K562 treated with DMSO at 1 percent for 48 hours (cell line): ENCODE results near the gene TRIM58. TPM values are rescaled to one million over a fixed set of nuclear protein-coding genes. Genes with fewer than 3 reads are reported as not detected.

Source experiments
- total RNA-seq: library from RNA; unstranded; fragments of 300-600 nt; gene quantifications from 2 replicates; pipeline ENCODE4 v1.2.3, GENCODE V29; 2022; ENCODE audit warnings: low replicate concordance; ENCODE audit errors: extremely low read depth

TRIM58 gene
- not detected in 2 replicates for total RNA-seq

GRCh38 chr1:247857069-247857984 is at the start of gene TRIM58:
TRIM58 (plus strand) TSS chr1:247857187; CDS start chr1:247857247, 60 bp downstream.

DNA sequence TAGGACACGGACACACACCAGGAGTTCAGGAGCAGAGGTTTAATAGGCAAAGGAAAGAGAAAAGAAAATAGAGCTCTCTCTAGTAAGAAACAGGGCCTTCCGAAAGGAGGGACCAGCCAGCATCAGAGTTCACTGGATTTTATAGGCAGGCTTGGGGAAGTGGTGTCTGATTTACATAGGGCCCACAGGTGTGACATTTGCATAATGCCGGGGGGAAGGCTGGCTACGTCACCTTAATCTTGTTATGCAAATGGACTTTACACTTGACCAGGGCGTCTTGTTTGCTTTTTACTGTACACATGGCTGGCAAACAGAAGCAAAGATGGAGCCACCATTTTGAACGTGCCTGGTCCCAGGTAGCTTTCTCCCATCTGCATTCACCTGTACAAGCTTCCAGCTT is 33.0 kb upstream of the TRIM58 start, which contains the start of gene OR14A16:
Gene OR14A16 (minus strand): TSS at position 97 of the 400 bp plus-strand sequence. CDS start 8,390 bp downstream, outside the sequence.

DNA sequence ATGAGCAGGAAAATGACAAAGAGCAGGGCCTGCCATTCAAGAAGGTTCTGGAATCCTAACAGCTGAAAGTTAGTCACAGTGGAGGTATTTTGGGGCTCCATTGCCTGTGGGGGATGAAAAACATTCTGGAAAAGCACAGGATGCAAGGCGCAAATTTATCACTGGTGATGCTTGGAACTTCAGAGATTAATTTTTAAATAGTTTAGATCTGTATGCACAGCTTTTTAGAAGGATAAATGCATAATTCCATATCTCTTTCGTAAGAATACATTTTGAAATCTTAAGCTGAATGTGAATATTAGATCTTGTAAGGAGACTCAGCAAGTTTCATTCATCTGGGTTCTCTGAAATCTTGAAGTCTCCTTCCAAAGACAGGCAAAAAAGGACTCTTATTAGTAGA is 15.2 kb upstream of the TRIM58 start, which contains the start of gene OR11L1:
Gene OR11L1 (minus strand): TSS at position 101 of the 400 bp plus-strand sequence. CDS start 0 bp downstream, at position 101.

DNA sequence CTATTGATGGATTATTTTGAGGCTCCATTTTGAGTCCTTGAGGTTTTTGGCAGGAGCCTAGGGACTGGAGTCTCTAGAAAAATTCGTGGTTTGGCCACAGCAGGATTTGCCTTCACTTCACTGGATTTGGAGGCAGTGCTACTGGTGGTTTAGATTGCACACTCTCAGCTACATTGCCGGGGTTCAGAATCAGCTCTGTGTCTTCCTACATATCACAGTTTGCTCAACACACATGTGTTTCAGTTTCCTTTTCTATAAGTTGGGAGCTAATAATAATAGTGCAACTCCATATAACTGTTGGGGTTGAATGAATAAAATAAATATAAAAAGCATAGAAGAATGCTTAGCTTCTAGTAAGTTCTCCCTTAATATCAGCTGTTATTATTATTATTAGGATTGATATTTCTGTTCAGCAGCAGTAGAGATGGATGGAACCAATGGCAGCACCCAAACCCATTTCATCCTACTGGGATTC is 38.2 kb downstream of the TRIM58 start, which contains the start of gene OR2W3:
Gene OR2W3 (plus strand): TSS at position 425 of the 475 bp plus-strand sequence. CDS start 0 bp downstream, at position 425.

GRCh38 chr1:247919952-247920351 is 63.0 kb downstream of the TRIM58 start, which contains the start of gene OR2T8:
OR2T8 (plus strand) TSS chr1:247920252; CDS start chr1:247921018, 766 bp downstream.

GRCh38 chr1:247924868-247925267 is 67.9 kb downstream of the TRIM58 start, which contains the start of gene OR2AJ1:
OR2AJ1 (plus strand) TSS chr1:247924889; CDS start chr1:247933769, 8,880 bp downstream.

Other genes with a start within 250 kb of the TRIM58 start
- not detected in 2 replicates for gene OR13G1, start 177.4 kb upstream of the TRIM58 start, total RNA-seq
- gene OR6F1, start 140.5 kb upstream of the TRIM58 start, total RNA-seq: not detected in 2 replicates
- gene OR14K1, start 118.6 kb upstream of the TRIM58 start, total RNA-seq: not detected in 2 replicates
- not detected in 2 replicates for gene OR14A2, start 109.0 kb upstream of the TRIM58 start, total RNA-seq
- gene OR1C1, start 96.6 kb upstream of the TRIM58 start, total RNA-seq: not detected in 2 replicates
- not detected in 2 replicates for gene OR14A16, start 33.1 kb upstream of the TRIM58 start, total RNA-seq
- gene OR11L1, start 15.3 kb upstream of the TRIM58 start, total RNA-seq: not detected in 2 replicates
- gene OR2W3, start 38.4 kb downstream of the TRIM58 start, total RNA-seq: not detected in 2 replicates
- gene OR2T8, start 63.1 kb downstream of the TRIM58 start, total RNA-seq: not detected in 2 replicates
- not detected in 2 replicates for gene OR2AJ1, start 67.7 kb downstream of the TRIM58 start, total RNA-seq
- gene OR2L8, start 91.7 kb downstream of the TRIM58 start, total RNA-seq: not detected in 2 replicates
- gene OR2AK2, start 108.0 kb downstream of the TRIM58 start, total RNA-seq: not detected in 2 replicates
- gene OR2L5, start 156.5 kb downstream of the TRIM58 start, total RNA-seq: not detected in 2 replicates
- not detected in 2 replicates for gene OR2L2, start 172.9 kb downstream of the TRIM58 start, total RNA-seq
- gene OR2L3, start 189.6 kb downstream of the TRIM58 start, total RNA-seq: not detected in 2 replicates
- not detected in 2 replicates for gene OR2L13, start 238.0 kb downstream of the TRIM58 start, total RNA-seq